Spleen (tissue), 7 donors: Measurements from ENCODE around the gene PLRG1.

Experiments
- CTCF ChIP-seq, 11 experiments: fragments of 200-600 bp in 7 of 11; fragments of 450-650 bp in 4 of 11; sonication (generic) in 4 of 11; IDR thresholded peaks in 8 of 11; conservative IDR thresholded peaks in 3 of 11; 1 replicate in 7 of 11; 2 replicates in 4 of 11; pipeline versions ENCODE4 v1.4.0 to v1.8.0; 2016 to 2021; ENCODE audit warnings: antibody characterized with exemption in 11 of 11, inconsistent platforms in 4 of 11, mild to moderate bottlenecking in 1 of 11
- POLR2AphosphoS5 ChIP-seq, 3 donors: sonication (generic); formaldehyde crosslinking; IDR thresholded peaks; one replicate each; pipeline ENCODE4 v1.5.1; 2017; ENCODE audit warnings: antibody characterized with exemption in 3 of 3
- donor health status: DM: no; HTN: no; CAD: no; lungs with moderate emphysema.
- donor health status: DM: no; HTN: no; CAD: no.
- donor health status: DM: no; HTN: no; CAD: no.

GRCh38 chr4:154593868-154594267 lies 43.7 kb upstream of the PLRG1 start:
- TF ChIP-seq POLR2AphosphoS5 (IDR thresholded peaks at IDR 0.05) (no peak), CTCF (IDR thresholded peaks at IDR 0.05 in 8 of 11, conservative IDR thresholded peaks at IDR 0.05 in 3 of 11) (no peak)
